BLaER1 treated with 17β-estradiol and CSF1 and Interleukin-3, amounts not matched to agents 10 nM and 100 nM (cell line): ENCODE data around the gene TOR3A.
A peak's percentile ranks its signal among the peaks of the same experiment; 100 is the strongest.
"Not testable (repeated sequence)": the region's sequence is repeated elsewhere in the genome, so short reads cannot be mapped to it uniquely, and the experiment has no call there.

Experiments
- H3K27ac ChIP-seq, 11 experiments: shearing (Covaris generic); formaldehyde crosslinking; 2 replicates each; pipeline ENCODE4 v1.8.1; 2022
- H3K27me3 ChIP-seq, 11 experiments: shearing (Covaris generic); formaldehyde crosslinking; 2 replicates each; pipeline ENCODE4 v1.8.1; 2022
- H3K36me3 ChIP-seq, 11 experiments: shearing (Covaris generic); formaldehyde crosslinking; 2 replicates each; pipeline ENCODE4 v1.8.1; 2022
- H3K4me1 ChIP-seq, 10 experiments: shearing (Covaris generic); formaldehyde crosslinking; 2 replicates each; pipeline ENCODE4 v1.8.1; 2022
- H3K4me2 ChIP-seq, 11 experiments: shearing (Covaris generic); formaldehyde crosslinking; 2 replicates each; pipeline ENCODE4 v1.8.1; 2022
- H3K4me3 ChIP-seq, 10 experiments: shearing (Covaris generic); formaldehyde crosslinking; 2 replicates each; pipeline ENCODE4 v1.8.1; 2022
- H3K9ac ChIP-seq, 11 experiments: shearing (Covaris generic); formaldehyde crosslinking; 2 replicates each; pipeline ENCODE4 v1.8.1; 2022
- H3K9me3 ChIP-seq, 11 experiments: shearing (Covaris generic); formaldehyde crosslinking; replicated peaks in 1 of 11; 2 replicates each; pipeline ENCODE4 v1.8.1; 2022
- H4K20me1 ChIP-seq, 11 experiments: shearing (Covaris generic); formaldehyde crosslinking; 2 replicates each; pipeline ENCODE4 v1.8.1; 2022
- Cebpa-rat ChIP-seq, 11 experiments: shearing (Covaris generic); IDR thresholded peaks; 2 replicates each; pipeline ENCODE4 v1.8.1; 2022

Gene TOR3A

GRCh38 chr1:179127163-179127895 is 45.5 kb downstream of the TOR3A start:
- H3K9ac ChIP-seq, result peak overlapping the region in 1 of 11 experiments; percentile 18; a peak in 1 of 22 replicates
- no peaks in the 10 kb centered on the region for H4K20me1 ChIP-seq
- H3K27me3 ChIP-seq, result no peaks in the 10 kb centered on the region
- peak overlapping the region in 2 of 11 experiments; percentile 22 to 32; a peak in 4 of 22 replicates for H3K27ac ChIP-seq
- peak overlapping the region in 7 of 11 experiments; percentile 12 to 82 (median 53); a peak in 12 of 22 replicates for H3K4me2 ChIP-seq
- peaks cover 16 to 58% (median 27%) of the 10 kb centered on the region in 10 experiments for H3K4me1 ChIP-seq
- no peaks in the 10 kb centered on the region for H3K9me3 ChIP-seq
- no peak for TF ChIP-seq Cebpa-rat (IDR thresholded peaks at IDR 0.05)
- H3K36me3 ChIP-seq, result peaks cover 29 to 68% (median 45%) of the 10 kb centered on the region in 11 experiments; a peak in 21 of 22 replicates
- no peak overlapping the region for H3K4me3 ChIP-seq

- H3K9me3 ChIP-seq, result no peaks in the 10 kb centered on the region
- TF ChIP-seq Cebpa-rat (IDR thresholded peaks at IDR 0.05), result no peak
- H4K20me1 ChIP-seq, result peaks cover 0 to 5% (median 0%) of the 10 kb centered on the region in 11 experiments; a peak in 2 of 22 replicates
- no peak overlapping the region for H3K4me3 ChIP-seq
- H3K36me3 ChIP-seq, result peaks cover 22 to 59% (median 40%) of the 10 kb centered on the region in 11 experiments; a peak in 21 of 22 replicates
- H3K9ac ChIP-seq, result no peak overlapping the region
- H3K4me2 ChIP-seq, result peak overlapping the region in 4 of 11 experiments; percentile 3 to 35 (median 20); a peak in 4 of 22 replicates
- no peaks in the 10 kb centered on the region for H3K27me3 ChIP-seq
- H3K27ac ChIP-seq, result no peak overlapping the region; a peak in 1 of 22 replicates
- H3K4me1 ChIP-seq, result peaks cover 16 to 58% (median 27%) of the 10 kb centered on the region in 10 experiments
Observed at GRCh38 chr1:179128520-179128919, 46.6 kb downstream of the TOR3A start.

DNA sequence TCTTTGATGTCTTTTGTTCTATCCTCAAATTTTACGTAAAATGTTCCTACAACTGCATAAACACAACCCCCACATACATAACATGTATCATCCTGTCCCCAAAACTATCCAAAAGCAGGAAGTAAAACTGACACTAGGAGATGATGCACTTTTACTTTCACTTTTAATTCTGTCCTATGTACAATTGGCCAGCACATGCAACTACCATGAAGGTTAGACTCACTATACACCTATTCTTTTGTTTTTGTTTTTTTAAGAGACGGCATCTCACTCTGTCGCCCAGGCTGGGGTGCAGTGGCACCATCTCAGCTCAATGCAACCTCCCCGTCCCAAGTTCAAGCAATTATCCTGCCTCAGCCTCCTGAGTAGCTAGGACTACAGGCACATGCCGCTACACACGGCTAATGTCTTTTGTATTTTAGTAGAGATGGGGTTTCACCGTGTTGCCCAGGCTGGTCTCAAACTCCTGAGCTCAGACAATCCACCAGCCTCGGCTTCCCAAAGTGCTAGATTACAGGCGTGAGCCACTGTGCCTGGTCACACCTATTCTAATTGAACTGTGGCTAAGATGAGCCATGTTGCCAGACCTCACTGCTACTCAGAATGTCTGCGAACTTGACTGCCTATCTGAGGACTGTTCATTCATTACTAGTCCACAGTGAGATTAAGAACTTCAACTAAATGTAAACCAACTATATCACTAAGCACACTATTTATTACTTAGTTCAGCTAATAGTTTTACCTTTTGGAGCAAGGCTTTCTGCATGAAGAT is 48.0 kb downstream of the TOR3A start:
- H3K4me2 ChIP-seq, result peak overlapping the region; percentile 54 to 89 (median 67)
- H3K27me3 ChIP-seq, result no peaks in the 10 kb centered on the region
- peaks cover 14 to 49% (median 33%) of the 10 kb centered on the region in 11 experiments; a peak in 21 of 22 replicates for H3K36me3 ChIP-seq
- H3K9ac ChIP-seq, result peak overlapping the region in 6 of 11 experiments; percentile 2 to 48 (median 26); a peak in 6 of 22 replicates
- H3K4me1 ChIP-seq, result peaks cover 16 to 47% (median 27%) of the 10 kb centered on the region in 10 experiments
- peak overlapping the region in 7 of 10 experiments; percentile 7 to 40 (median 19); a peak in 8 of 20 replicates for H3K4me3 ChIP-seq
- H3K9me3 ChIP-seq, result peaks cover 0 to 4% (median 0%) of the 10 kb centered on the region in 11 experiments; a peak in 3 of 22 replicates
- H4K20me1 ChIP-seq, result peaks cover 0 to 10% (median 0%) of the 10 kb centered on the region in 11 experiments; a peak in 2 of 22 replicates
- no peak for TF ChIP-seq Cebpa-rat (IDR thresholded peaks at IDR 0.05)
- peak overlapping the region in 10 of 11 experiments; percentile 38 to 75 (median 70); a peak in 20 of 22 replicates for H3K27ac ChIP-seq

DNA sequence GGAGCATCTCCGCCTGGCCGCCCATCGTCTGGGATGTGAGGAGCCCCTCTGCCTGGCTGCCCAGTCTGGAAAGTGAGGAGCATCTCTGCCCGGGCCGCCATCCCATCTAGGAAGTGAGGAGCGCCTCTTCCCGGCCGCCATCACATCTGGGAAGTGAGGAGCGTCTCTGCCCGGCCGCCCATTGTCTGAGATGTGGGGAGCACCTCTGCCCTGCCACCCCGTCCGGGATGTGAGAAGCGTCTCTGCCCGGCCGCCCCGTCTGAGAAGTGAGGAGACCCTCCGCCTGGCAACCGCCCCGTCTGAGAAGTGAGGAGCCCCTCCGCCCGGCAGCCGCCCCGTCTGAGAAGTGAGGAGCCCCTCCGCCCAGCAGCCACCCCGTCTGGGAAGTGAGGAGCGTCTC is 53.3 kb downstream of the TOR3A start:
- H3K9ac ChIP-seq, H3K27ac ChIP-seq, H3K27me3 ChIP-seq, H3K4me3 ChIP-seq, H3K4me2 ChIP-seq: not testable (repeated sequence)
- Histone ChIP-seq H4K20me1 (peaks cover 0 to 24% (median 0%) of the 10 kb centered on the region in 11 experiments; a peak in 5 of 22 replicates), H3K36me3 (peaks cover 12 to 43% (median 21%) of the 10 kb centered on the region in 11 experiments; a peak in 18 of 22 replicates), H3K9me3 (peaks cover 0 to 20% (median 7%) of the 10 kb centered on the region in 11 experiments; a peak in 12 of 22 replicates), H3K4me1 (peaks cover under 1 to 11% (median 2%) of the 10 kb centered on the region in 10 experiments; a peak in 15 of 20 replicates)

DNA sequence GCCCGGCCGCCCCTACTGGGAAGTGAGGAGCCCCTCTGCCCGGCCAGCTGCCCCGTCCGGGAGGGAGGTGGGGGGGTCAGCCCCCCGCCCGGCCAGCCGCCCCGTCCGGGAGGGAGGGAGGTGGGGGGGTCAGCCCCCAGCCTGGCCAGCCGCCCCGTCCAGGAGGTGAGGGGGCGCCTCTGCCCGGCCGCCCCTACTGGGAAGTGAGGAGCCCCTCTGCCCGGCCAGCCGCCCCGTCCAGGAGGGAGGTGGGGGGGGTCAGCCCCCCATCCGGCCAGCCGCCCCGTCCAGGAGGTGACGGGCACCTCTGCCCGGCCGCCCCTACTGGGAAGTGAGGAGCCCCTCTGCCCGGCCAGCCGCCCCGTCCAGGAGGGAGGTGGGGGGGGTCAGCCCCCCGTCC is 53.8 kb downstream of the TOR3A start:
- Histone ChIP-seq H3K4me1 (peaks cover 0 to 14% (median 2%) of the 10 kb centered on the region in 10 experiments; a peak in 13 of 20 replicates), H4K20me1 (peaks cover 0 to 24% (median 0%) of the 10 kb centered on the region in 11 experiments; a peak in 5 of 22 replicates), H3K9me3 (peaks cover 0 to 20% (median 7%) of the 10 kb centered on the region in 11 experiments; a peak in 13 of 22 replicates), H3K36me3 (peaks cover 7 to 38% (median 17%) of the 10 kb centered on the region in 11 experiments; a peak in 19 of 22 replicates)
- H3K4me3 ChIP-seq, H3K27me3 ChIP-seq, H3K27ac ChIP-seq, H3K4me2 ChIP-seq, H3K9ac ChIP-seq: not testable (repeated sequence)

DNA sequence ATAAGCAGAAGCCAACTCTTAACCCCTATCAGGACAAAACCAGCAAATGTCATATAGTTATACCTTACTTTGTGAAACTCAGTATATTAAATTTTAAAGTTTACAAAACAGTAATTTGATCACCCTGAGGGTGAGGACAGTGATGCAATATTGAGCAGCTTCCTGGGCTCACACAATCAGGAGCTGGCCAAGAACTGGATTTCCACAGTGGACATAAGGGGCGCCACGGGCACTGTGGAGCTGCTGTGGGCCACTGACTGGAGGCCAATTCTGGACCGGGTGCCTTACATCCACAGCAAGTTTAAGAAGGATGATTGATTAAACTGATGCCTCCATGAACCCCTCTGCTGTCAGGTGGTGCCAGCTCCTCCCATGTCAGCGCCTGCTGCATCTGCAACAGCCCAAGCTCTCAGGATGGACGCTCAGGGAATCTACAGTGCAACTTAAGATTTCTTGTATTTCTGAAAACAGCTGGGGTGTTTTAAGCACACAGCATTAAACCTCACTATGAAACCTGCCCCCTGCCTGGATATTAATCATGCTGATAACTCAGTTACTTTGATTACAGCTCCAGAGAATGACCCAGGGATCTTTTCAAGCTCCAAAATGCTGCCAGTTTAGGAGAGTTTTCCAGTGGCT is 55.9 kb downstream of the TOR3A start:
- peaks cover 11 to 26% (median 19%) of the 10 kb centered on the region in 10 experiments for H3K4me1 ChIP-seq
- no peak overlapping the region for H3K4me3 ChIP-seq
- H3K4me2 ChIP-seq, result no peak overlapping the region
- TF ChIP-seq Cebpa-rat (IDR thresholded peaks at IDR 0.05), result no peak
- no peak overlapping the region for H3K27ac ChIP-seq
- H3K9me3 ChIP-seq, result peaks cover 0 to 20% (median 7%) of the 10 kb centered on the region in 11 experiments; a peak in 13 of 22 replicates
- peaks cover 0 to 24% (median 0%) of the 10 kb centered on the region in 11 experiments; a peak in 5 of 22 replicates for H4K20me1 ChIP-seq
- peaks cover 0 to 26% (median 13%) of the 10 kb centered on the region in 11 experiments; a peak in 15 of 22 replicates for H3K36me3 ChIP-seq
- no peaks in the 10 kb centered on the region for H3K27me3 ChIP-seq
- H3K9ac ChIP-seq, result no peak overlapping the region

DNA sequence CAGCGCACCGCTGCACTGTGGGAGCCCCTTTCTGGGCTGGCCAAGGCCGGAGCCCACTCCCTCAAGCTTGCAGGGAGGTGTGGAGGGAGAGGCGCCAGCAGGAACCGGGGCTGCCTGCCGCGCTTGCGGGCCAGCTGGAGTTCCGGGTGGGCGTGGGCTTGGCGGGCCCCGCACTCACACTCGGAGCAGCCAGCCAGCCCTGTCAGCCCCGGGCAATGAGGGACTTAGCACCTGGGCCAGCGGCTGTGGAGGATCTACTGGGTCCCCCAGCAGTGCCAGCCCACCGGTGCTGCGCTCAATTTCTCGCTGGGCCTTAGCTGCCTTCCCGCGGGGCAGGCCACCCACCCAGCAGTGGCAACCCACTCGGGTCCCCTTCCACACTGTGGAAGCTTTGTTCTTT is 56.9 kb downstream of the TOR3A start:
- H3K27me3 ChIP-seq, H3K9ac ChIP-seq, H3K27ac ChIP-seq, H3K4me3 ChIP-seq, H3K4me2 ChIP-seq: not testable (repeated sequence)
- H3K9me3 ChIP-seq, result peaks cover 0 to 20% (median 7%) of the 10 kb centered on the region in 11 experiments; a peak in 13 of 22 replicates
- peaks cover 0 to 17% (median 0%) of the 10 kb centered on the region in 11 experiments; a peak in 5 of 22 replicates for H4K20me1 ChIP-seq
- peaks cover 21 to 36% (median 29%) of the 10 kb centered on the region in 10 experiments for H3K4me1 ChIP-seq
- peaks cover 0 to 20% (median 13%) of the 10 kb centered on the region in 11 experiments; a peak in 13 of 22 replicates for H3K36me3 ChIP-seq
